SK-N-SH (cell line): Measurements from ENCODE around the gene MYD88. TPM values are rescaled to one million over a fixed set of nuclear protein-coding genes. Genes with fewer than 3 reads are reported as not detected.

ENCODE experiments used
- CTCF ChIA-PET: fragments of 300-600, 350-600 bp; formaldehyde crosslinking; extraction: SDS; loops from one replicate; lab custom pipeline; 2021; lab: Yijun Ruan, JAX
- POLR2A ChIA-PET: fragments of 350-600 bp; sonication (Branson Sonifier 250); formaldehyde crosslinking; extraction: SDS; loops from one replicate; lab custom pipeline; 2020; ENCODE audit warnings: antibody characterized with exemption, inconsistent platforms; lab: Yijun Ruan, JAX
- DNase-seq: peaks from one replicate; pipeline ENCODE4 v3.0.0; 2012
- H2AFZ ChIP-seq: fragments of 200-600 bp; sonication (generic); 2 replicates; pipeline ENCODE4 v1.8.1; 2016; ENCODE audit warnings: antibody characterized with exemption, mild to moderate bottlenecking, low read depth
- H3F3A ChIP-seq: fragments of 200-600 bp; sonication (generic); replicated peaks from 2 replicates; pipeline ENCODE3; 2016; ENCODE audit warnings: antibody characterized with exemption, mild to moderate bottlenecking; ENCODE audit not compliant: insufficient read depth
- H3K27ac ChIP-seq, 2 experiments: fragments of 200-500 bp in 1 of 2; fragments of 200-600 bp in 1 of 2; sonication (Bioruptor generic) in 1 of 2; sonication (generic), shearing (Covaris generic) in 1 of 2; 2 replicates each; pipeline versions ENCODE4 v1.5.1 to v1.6.1; 2014 to 2016; ENCODE audit warnings: low read depth in 2 of 2, inconsistent platforms in 1 of 2, low read length in 1 of 2, mild to moderate bottlenecking in 1 of 2, mixed read lengths in 1 of 2
- H3K27me3 ChIP-seq: fragments of 200-600 bp; sonication (generic), shearing (Covaris generic); 2 replicates; pipeline ENCODE4 v1.6.1; 2016; ENCODE audit warnings: mixed run types; ENCODE audit not compliant: insufficient read depth
- H3K36me3 ChIP-seq, 2 experiments: fragments of 200-500 bp in 1 of 2; fragments of 200-600 bp in 1 of 2; sonication (Bioruptor generic) in 1 of 2; sonication (generic) in 1 of 2; replicated peaks in 1 of 2; 2 replicates each; pipeline versions ENCODE3 to v1.5.1; 2014 to 2016; ENCODE audit warnings: low read length in 1 of 2, mild to moderate bottlenecking in 1 of 2; ENCODE audit not compliant: insufficient read depth in 2 of 2, control insufficient read depth in 1 of 2
- H3K4me1 ChIP-seq, 2 experiments: fragments of 200-500 bp in 1 of 2; fragments of 200-600 bp in 1 of 2; sonication (Bioruptor generic) in 1 of 2; sonication (generic), shearing (Covaris generic) in 1 of 2; 2 replicates each; pipeline versions ENCODE4 v1.5.1 to v1.6.1; 2014 to 2016; ENCODE audit warnings: low read depth in 1 of 2, low read length in 1 of 2, mixed run types in 1 of 2; ENCODE audit not compliant: insufficient read depth in 2 of 2, control insufficient read depth in 1 of 2
- H3K4me2 ChIP-seq: fragments of 200-600 bp; sonication (generic), shearing (Covaris generic); 2 replicates; pipeline ENCODE4 v1.6.1; 2017; ENCODE audit warnings: mixed run types
- H3K4me3 ChIP-seq, 2 experiments: fragments of 200-500 bp in 1 of 2; fragments of 200-600 bp in 1 of 2; sonication (Bioruptor generic) in 1 of 2; sonication (generic), shearing (Covaris generic) in 1 of 2; 2 replicates each; pipeline versions ENCODE4 v1.5.1 to v1.8.1; 2014 to 2016; ENCODE audit warnings: low read depth in 2 of 2, inconsistent platforms in 1 of 2, low read length in 1 of 2, mild to moderate bottlenecking in 1 of 2, mixed read lengths in 1 of 2, moderate library complexity in 1 of 2
- H3K79me2 ChIP-seq: fragments of 200-600 bp; sonication (generic); 2 replicates; pipeline ENCODE4 v1.8.1; 2017; ENCODE audit warnings: mild to moderate bottlenecking; ENCODE audit not compliant: insufficient read depth
- H3K9ac ChIP-seq: fragments of 200-600 bp; sonication (generic); 2 replicates; pipeline ENCODE4 v1.6.1; 2017; ENCODE audit warnings: mixed run types
- H3K9me2 ChIP-seq: fragments of 200-600 bp; sonication (generic); 2 replicates; pipeline ENCODE4 v1.6.1; 2017; ENCODE audit warnings: mixed run types
- H3K9me3 ChIP-seq: fragments of 200-600 bp; sonication (generic); 2 replicates; pipeline ENCODE4 v1.6.1; 2017; ENCODE audit warnings: mixed run types, mild to moderate bottlenecking, moderate library complexity
- H4K20me1 ChIP-seq: fragments of 200-600 bp; sonication (generic); 2 replicates; pipeline ENCODE4 v1.6.1; 2017; ENCODE audit warnings: mild to moderate bottlenecking, mixed run types; ENCODE audit not compliant: insufficient read depth
- CHD2 ChIP-seq: fragments of 150-350 bp; IDR thresholded peaks from 2 replicates; pipeline ENCODE4 v1.6.1; 2018; ENCODE audit warnings: low read length; ENCODE audit not compliant: partially characterized antibody
- EP300 ChIP-seq, 2 experiments: IDR thresholded peaks; 2 replicates each; pipeline versions ENCODE4 v1.4.0 to v1.6.1; 2012; ENCODE audit warnings: borderline replicate concordance in 1 of 2, low read depth in 1 of 2, low read length in 1 of 2
- GABPA ChIP-seq: IDR thresholded peaks from 2 replicates; pipeline ENCODE4 v1.4.0; 2012; ENCODE audit warnings: low read depth, mild to moderate bottlenecking
- MXI1 ChIP-seq: IDR thresholded peaks from 2 replicates; pipeline ENCODE4 v1.6.1; 2012; ENCODE audit warnings: mild to moderate bottlenecking, low read depth, low read length, improper control_type of control experiment
- RXRA ChIP-seq: IDR thresholded peaks from 2 replicates; pipeline ENCODE4 v1.4.0; 2012; ENCODE audit warnings: low read depth, mild to moderate bottlenecking, borderline replicate concordance
- SMC3 ChIP-seq: IDR thresholded peaks from 2 replicates; pipeline ENCODE4 v1.6.1; 2012; ENCODE audit warnings: low read depth, low read length, improper control_type of control experiment
- TEAD4 ChIP-seq: IDR thresholded peaks from 2 replicates; pipeline ENCODE4 v1.4.0; 2012; ENCODE audit warnings: mild to moderate bottlenecking, borderline replicate concordance; ENCODE audit not compliant: insufficient read depth
- WGBS: methylation state at CpG from one replicate; pipeline ENCODE4 v1.1.6; 2017; ENCODE audit warnings: low lambda C conversion rate; 5-methylcytosine and 5-hydroxymethylcytosine counted together
- polyA plus RNA-seq, 3 experiments: library from polyadenylated mRNA; depleted of rRNA; stranded (reverse); fragments of >200 nt; gene quantifications; 2 replicates each; pipeline ENCODE4 v1.2.3, GENCODE V29; 2012
- TF ChIP-seq, protein P1 (sequence below): fragments of 150-350 bp; IDR thresholded peaks from 2 replicates; pipeline ENCODE4 v1.6.1; 2016; ENCODE audit warnings: mild to moderate bottlenecking, low read depth, low read length
- TF ChIP-seq, protein P2 (sequence below): IDR thresholded peaks from 2 replicates; pipeline ENCODE4; 2012
- TF ChIP-seq, protein P3 (sequence below): IDR thresholded peaks from 2 replicates; pipeline ENCODE4 v1.4.0; 2012; ENCODE audit warnings: low read depth, borderline replicate concordance
- TF ChIP-seq, protein P4 (sequence below): IDR thresholded peaks from 2 replicates; pipeline ENCODE4 v1.4.0; 2012; ENCODE audit warnings: low read depth
- TF ChIP-seq, protein P5 (sequence below): IDR thresholded peaks from 2 replicates; pipeline ENCODE4 v1.4.0; 2012; ENCODE audit warnings: low read depth, borderline replicate concordance

Gene MYD88
- polyA plus RNA-seq, 1 of the 3 experiments (the other 2 are of a cell fraction): 24.0 TPM

DNA sequence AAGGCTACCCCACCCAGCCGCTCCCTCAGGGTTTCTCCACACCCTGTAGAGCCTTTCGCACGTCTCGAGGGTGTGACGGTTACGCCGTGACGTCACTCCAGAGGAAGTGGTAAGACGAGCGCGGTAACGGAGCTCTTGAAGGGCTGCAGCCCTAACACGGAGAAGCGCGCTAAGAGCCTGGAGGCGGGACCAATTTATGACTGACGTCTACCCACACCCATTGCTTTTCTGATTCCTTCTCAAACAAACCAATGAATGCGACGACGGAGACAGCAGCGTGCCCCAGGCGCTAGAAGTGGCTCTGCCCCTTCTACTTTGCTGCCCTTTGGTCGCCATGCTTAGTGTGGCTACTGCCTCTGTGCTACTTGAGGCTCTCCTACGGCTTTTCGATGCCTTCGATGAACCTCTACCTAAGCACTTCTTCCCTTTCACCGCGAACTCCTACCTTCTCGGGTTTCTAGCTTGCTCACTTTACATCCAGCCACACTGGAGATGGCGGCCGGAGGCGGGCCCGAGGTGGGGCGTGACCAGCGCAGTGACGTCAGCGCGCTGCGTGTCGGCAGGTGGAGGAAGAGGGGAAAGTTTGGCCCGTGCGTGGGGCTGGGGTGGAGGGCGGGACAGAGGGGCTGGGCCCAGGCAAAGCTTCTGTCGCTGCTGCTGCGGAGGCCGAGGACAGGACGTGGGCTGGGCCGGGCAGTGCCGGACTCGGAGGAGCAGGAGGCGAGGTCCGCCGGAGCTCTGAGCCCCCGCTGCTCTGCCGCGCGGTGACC is 26.7 kb downstream of the MYD88 start, which contains the start of gene OXSR1 (continued):
- TF ChIP-seq, protein P1, sequence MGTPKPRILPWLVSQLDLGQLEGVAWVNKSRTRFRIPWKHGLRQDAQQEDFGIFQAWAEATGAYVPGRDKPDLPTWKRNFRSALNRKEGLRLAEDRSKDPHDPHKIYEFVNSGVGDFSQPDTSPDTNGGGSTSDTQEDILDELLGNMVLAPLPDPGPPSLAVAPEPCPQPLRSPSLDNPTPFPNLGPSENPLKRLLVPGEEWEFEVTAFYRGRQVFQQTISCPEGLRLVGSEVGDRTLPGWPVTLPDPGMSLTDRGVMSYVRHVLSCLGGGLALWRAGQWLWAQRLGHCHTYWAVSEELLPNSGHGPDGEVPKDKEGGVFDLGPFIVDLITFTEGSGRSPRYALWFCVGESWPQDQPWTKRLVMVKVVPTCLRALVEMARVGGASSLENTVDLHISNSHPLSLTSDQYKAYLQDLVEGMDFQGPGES: peak; percentile 71
- TF ChIP-seq SMC3 (no peak; the same call in 1 of the 2 replicates), MXI1 (peak; percentile 63; the same call in 1 of the 2 replicates), GABPA (peak; percentile 80), CHD2 (peak; percentile 33)
- TF ChIP-seq, protein P2, sequence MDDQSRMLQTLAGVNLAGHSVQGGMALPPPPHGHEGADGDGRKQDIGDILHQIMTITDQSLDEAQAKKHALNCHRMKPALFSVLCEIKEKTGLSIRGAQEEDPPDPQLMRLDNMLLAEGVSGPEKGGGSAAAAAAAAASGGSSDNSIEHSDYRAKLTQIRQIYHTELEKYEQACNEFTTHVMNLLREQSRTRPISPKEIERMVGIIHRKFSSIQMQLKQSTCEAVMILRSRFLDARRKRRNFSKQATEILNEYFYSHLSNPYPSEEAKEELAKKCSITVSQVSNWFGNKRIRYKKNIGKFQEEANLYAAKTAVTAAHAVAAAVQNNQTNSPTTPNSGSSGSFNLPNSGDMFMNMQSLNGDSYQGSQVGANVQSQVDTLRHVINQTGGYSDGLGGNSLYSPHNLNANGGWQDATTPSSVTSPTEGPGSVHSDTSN: peak; percentile 99
- TF ChIP-seq, protein P3, sequence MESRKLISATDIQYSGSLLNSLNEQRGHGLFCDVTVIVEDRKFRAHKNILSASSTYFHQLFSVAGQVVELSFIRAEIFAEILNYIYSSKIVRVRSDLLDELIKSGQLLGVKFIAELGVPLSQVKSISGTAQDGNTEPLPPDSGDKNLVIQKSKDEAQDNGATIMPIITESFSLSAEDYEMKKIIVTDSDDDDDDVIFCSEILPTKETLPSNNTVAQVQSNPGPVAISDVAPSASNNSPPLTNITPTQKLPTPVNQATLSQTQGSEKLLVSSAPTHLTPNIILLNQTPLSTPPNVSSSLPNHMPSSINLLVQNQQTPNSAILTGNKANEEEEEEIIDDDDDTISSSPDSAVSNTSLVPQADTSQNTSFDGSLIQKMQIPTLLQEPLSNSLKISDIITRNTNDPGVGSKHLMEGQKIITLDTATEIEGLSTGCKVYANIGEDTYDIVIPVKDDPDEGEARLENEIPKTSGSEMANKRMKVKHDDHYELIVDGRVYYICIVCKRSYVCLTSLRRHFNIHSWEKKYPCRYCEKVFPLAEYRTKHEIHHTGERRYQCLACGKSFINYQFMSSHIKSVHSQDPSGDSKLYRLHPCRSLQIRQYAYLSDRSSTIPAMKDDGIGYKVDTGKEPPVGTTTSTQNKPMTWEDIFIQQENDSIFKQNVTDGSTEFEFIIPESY: no peak

DNA sequence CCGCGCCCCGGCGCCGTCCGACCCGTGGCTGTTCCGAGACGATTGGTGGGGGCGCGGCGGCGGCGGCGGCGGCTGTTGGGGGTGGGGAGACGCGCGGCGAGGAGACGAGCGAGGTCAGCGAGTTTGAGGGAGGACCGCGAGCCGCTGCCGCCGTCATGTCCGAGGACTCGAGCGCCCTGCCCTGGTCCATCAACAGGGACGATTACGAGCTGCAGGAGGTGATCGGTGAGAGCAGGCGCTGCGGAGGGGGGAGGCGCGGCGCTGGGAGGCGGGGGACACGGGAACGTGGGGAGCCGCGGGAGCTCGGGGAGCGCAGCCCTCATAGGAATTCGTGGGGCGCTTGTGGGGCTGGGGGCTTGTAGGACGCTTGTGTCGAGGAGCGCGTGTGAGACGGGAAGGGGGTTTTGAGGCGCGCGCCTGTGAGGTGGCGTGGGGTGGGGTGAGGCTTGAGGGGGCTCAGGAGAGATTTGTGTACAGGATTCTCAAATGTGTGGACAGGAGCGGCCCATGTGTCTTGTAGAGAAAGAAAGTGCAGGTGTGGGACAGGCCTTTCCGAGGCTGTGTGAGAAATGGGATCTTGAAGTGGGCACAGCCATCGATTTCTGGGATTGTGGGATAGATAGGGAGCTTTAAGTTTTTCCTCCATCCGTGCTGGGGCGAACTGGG is 27.4 kb downstream of the MYD88 start:
- ChIA-PET CTCF (interaction anchor here (0.7 to 2.0 kb wide), 3 partner anchors 29 to 181 kb away, joined by 3 to 9 read pairs (median 7); partner anchors contain the start of genes ACAA1 and XYLB), POLR2A (interaction anchor here (0.6 to 3.2 kb wide), 6 partner anchors 25 to 231 kb away, joined by 3 to 25 read pairs (median 4); partner anchors contain the start of genes ACAA1, MYD88 and XYLB)
- 4% methylated on average over 11 of the region's 62 CpGs for WGBS
- H3K27ac ChIP-seq: peak overlapping the region; percentile 97 to 98
- no peaks in the 10 kb centered on the region for H3K9me3 ChIP-seq
- no peaks in the 10 kb centered on the region for H3K9me2 ChIP-seq
- H3K9ac ChIP-seq: peak overlapping the region; percentile 81
- H3K27me3 ChIP-seq: no peaks in the 10 kb centered on the region
- no peaks in the 10 kb centered on the region for H3K36me3 ChIP-seq
- H3K4me2 ChIP-seq: peak overlapping the region; percentile 86
- H3K4me1 ChIP-seq: peaks cover 0 to 13% of the 10 kb centered on the region in 2 experiments; a peak in 2 of 4 replicates
- peak overlapping the region; percentile 63 to 89 for H3K4me3 ChIP-seq
- peaks cover 42% of the 10 kb centered on the region for H3F3A ChIP-seq
- TF ChIP-seq, protein P4, sequence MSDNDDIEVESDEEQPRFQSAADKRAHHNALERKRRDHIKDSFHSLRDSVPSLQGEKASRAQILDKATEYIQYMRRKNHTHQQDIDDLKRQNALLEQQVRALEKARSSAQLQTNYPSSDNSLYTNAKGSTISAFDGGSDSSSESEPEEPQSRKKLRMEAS: no peak
- TF ChIP-seq MXI1: peak; percentile 62; the same call in 1 of the 2 replicates
- TF ChIP-seq RXRA: no peak; the same call in 1 of the 2 replicates
- TF ChIP-seq, protein P5, sequence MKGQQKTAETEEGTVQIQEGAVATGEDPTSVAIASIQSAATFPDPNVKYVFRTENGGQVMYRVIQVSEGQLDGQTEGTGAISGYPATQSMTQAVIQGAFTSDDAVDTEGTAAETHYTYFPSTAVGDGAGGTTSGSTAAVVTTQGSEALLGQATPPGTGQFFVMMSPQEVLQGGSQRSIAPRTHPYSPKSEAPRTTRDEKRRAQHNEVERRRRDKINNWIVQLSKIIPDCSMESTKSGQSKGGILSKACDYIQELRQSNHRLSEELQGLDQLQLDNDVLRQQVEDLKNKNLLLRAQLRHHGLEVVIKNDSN: no peak
- no peak for TF ChIP-seq SMC3
- TF ChIP-seq EP300 (IDR thresholded peaks at IDR 0.05; ENCODE audit: borderline replicate concordance in 1 of 2, low read depth in 1 of 2, low read length in 1 of 2): peak in 1 of 2 experiments; percentile 51; a peak in 1 of 4 replicates
- no peak for TF ChIP-seq TEAD4
- DNase-seq: no peak
- H3K79me2 ChIP-seq: peaks cover 55% of the 10 kb centered on the region
- peaks cover 8% of the 10 kb centered on the region for H4K20me1 ChIP-seq
- H2AFZ ChIP-seq: peak overlapping the region; percentile 17; the same call in 1 of the 2 replicates
